ENCODE results near the gene AP2A1. TPM values are rescaled to one million over a fixed set of nuclear protein-coding genes. Genes with fewer than 3 reads are reported as not detected.

AP2A1 gene
- total RNA-seq, 1 donor from 2014 or later, result 32.9 TPM

Small RNA genes lying within 50 kb of the gene (small RNA-seq; reads per million reads assigned to genes)
- not detected for gene MIR4749
- gene MIR6799, result not detected
- gene RNU6-841P, result not detected

Other genes with a start within 250 kb of the AP2A1 start
- 48.5 TPM for gene RCN3, start 239.0 kb upstream of the AP2A1 start, total RNA-seq
- 73.1 TPM for gene NOSIP, start 186.4 kb upstream of the AP2A1 start, total RNA-seq
- gene PRRG2, start 185.7 kb upstream of the AP2A1 start, total RNA-seq, result not detected
- 3.1 TPM for gene PRR12, start 175.8 kb upstream of the AP2A1 start, total RNA-seq
- gene RRAS, start 126.9 kb upstream of the AP2A1 start, total RNA-seq, result 4.2 TPM
- gene SCAF1, start 124.8 kb upstream of the AP2A1 start, total RNA-seq, result 8.4 TPM
- gene IRF3, start 101.1 kb upstream of the AP2A1 start, total RNA-seq, result 31.3 TPM
- 4.7 TPM for gene BCL2L12, start 101.1 kb upstream of the AP2A1 start, total RNA-seq
- gene PRMT1, start 89.7 kb upstream of the AP2A1 start, total RNA-seq, result 362 TPM
- gene ADM5, start 77.4 kb upstream of the AP2A1 start, total RNA-seq, result 1.0 TPM
- gene CPT1C, start 75.9 kb upstream of the AP2A1 start, total RNA-seq, result 4.7 TPM
- under 0.01 TPM for gene TSKS, start 3.7 kb upstream of the AP2A1 start, total RNA-seq
- 12.5 TPM for gene FUZ, start 46.3 kb downstream of the AP2A1 start, total RNA-seq
- gene MED25, start 51.3 kb downstream of the AP2A1 start, total RNA-seq, result 11.0 TPM
- gene PTOV1, start 84.2 kb downstream of the AP2A1 start, total RNA-seq, result 63.7 TPM
- 17.2 TPM for gene PNKP, start 100.6 kb downstream of the AP2A1 start, total RNA-seq
- gene AKT1S1, start 110.4 kb downstream of the AP2A1 start, total RNA-seq, result 3.1 TPM
- gene TBC1D17, start 110.7 kb downstream of the AP2A1 start, total RNA-seq, result 7.3 TPM
- gene IL4I1, start 129.9 kb downstream of the AP2A1 start, total RNA-seq, result 0.52 TPM
- gene ATF5, start 162.2 kb downstream of the AP2A1 start, total RNA-seq, result 2.1 TPM
- 16.2 TPM for gene NUP62, start 162.5 kb downstream of the AP2A1 start, total RNA-seq
- gene SIGLEC11, start 194.2 kb downstream of the AP2A1 start, total RNA-seq, result 1.6 TPM